GM12892 (cell line): ENCODE data around the gene PTPRU.

Source experiments
- POLR2A ChIP-seq: IDR thresholded peaks from 2 replicates; pipeline ENCODE4 v1.6.1; 2011; ENCODE audit warnings: low read depth, low read length, control low read depth
- POLR2AphosphoS5 ChIP-seq: IDR thresholded peaks from 2 replicates; pipeline ENCODE4 v1.6.1; 2011; ENCODE audit warnings: low read depth, low read length, control low read depth
- TAF1 ChIP-seq: IDR thresholded peaks from 2 replicates; pipeline ENCODE4 v1.6.1; 2011; ENCODE audit warnings: low read depth, mild to moderate bottlenecking, control low read depth, low read length, borderline replicate concordance

- TF ChIP-seq POLR2AphosphoS5 (no peak), POLR2A (no peak), TAF1 (no peak)
Observed at GRCh38 chr1:29278124-29278523, 41.8 kb downstream of the PTPRU start.
